ENCODE results near the gene ZNF48.

The ZNF48 gene

DNA sequence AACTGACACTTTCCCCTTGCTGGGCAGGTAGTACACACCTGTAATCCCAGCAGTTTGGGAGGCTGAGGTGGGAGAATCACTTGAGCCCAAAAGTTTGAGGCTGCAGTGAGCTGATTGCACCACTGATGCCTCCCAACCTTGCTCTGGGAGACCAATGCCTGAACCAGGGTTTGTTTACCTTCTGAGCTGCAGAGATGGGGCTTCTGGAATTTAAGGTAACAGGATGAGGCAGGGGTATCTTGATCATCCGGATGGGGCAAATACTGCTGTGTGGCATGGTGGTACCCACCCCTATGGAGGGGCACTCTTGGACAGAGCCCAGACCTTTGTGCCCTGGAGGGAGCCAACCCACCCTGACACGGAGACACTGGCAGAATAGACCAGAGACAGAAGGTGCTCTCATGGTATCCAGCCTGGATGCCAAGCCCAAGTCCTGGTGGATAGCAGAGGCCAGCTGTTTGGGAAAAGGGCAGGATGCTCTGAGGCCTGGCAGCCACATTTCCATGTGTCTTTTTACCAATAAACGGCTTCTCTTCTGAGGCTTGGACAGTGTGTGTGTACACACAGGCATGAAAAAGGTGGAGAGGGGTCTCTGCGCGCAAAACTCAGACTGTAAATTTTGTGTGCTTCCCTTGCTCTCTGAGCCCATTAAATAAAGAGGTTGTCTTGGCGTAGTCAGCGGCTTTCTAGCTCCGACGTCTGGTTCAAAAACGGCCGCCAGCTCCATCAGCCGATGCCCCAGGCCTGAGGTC is 4.4 kb downstream of the ZNF48 start:
- peaks cover 33% of the 10 kb centered on the region for H3K36me3 ChIP-seq (ENCODE audit: insufficient read depth, low read depth, low read length)
- no peaks in the 10 kb centered on the region; the same call in 1 of the 2 replicates for H3K4me1 ChIP-seq (ENCODE audit: insufficient read depth, low read length)
- H3K27ac ChIP-seq (ENCODE audit: low read length), result no peak overlapping the region
- peak overlapping the region; percentile 82; the same call in 1 of the 2 replicates for H3K9ac ChIP-seq (ENCODE audit: low read depth, low read length)
- H3K27me3 ChIP-seq (ENCODE audit: insufficient read depth, low read length), result no peaks in the 10 kb centered on the region
- peak overlapping the region; percentile 61 for H3K4me3 ChIP-seq (ENCODE audit: low read length)
- H3K9me3 ChIP-seq (ENCODE audit: insufficient read depth, low read depth, low read length), result no peaks in the 10 kb centered on the region

DNA sequence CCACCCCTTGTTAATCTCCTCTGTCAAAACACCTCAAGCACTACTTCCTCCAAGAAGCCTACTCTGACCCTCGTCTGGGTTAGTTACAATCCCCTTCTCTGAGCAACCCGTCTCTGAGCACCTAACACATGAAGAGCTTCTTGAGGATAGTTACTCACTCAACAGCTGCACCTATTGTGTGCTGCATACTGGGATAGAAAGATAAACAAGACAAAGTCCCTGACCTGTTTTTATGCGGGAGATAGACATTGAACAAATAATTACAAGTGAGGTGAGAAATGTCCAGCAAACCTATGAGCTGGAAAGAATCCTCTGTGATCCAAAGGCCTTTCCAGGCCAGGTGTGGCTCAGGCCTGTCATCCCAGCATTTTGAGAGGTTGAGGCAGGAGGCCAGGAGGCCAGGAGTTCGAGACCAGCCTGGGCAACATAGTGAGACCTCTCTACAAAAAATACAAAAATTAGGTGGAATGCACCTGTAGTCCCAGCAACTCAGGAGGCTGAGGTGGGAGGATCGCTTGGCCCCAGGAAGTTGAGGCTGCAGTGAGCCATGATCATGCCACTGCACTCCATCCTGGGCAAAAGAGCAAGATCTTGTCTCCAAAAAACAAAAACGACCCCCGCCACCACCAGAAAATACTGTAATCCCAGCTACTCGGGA is 6.7 kb downstream of the ZNF48 start:
- H3K9ac ChIP-seq (ENCODE audit: low read depth, low read length), result no peak overlapping the region
- H3K27me3 ChIP-seq (ENCODE audit: insufficient read depth, low read length), result no peaks in the 10 kb centered on the region
- no peaks in the 10 kb centered on the region for H3K9me3 ChIP-seq (ENCODE audit: insufficient read depth, low read depth, low read length)
- H3K4me1 ChIP-seq (ENCODE audit: insufficient read depth, low read length), result peaks cover 2% of the 10 kb centered on the region; the same call in 1 of the 2 replicates
- H3K27ac ChIP-seq (ENCODE audit: low read length), result no peak overlapping the region
- H3K36me3 ChIP-seq (ENCODE audit: insufficient read depth, low read depth, low read length), result peaks cover 24% of the 10 kb centered on the region
- H3K4me3 ChIP-seq (ENCODE audit: low read length), result no peak overlapping the region

DNA sequence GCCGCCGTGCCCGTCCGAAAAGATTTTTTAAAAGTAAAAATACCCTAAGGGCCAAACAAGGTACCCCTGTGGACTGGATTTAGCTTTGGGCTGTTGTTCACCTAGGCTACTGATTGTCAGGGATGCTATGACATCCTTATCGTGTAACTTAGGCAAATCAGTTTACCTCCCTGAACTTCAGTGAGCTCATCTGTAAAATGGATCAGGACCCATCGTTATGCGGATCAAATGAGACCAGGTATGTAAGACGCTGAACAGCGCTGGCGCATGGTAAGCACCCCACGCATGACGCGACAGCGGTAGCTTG is 11.5 kb downstream of the ZNF48 start:
- H3K4me3 ChIP-seq (ENCODE audit: low read length), result peak overlapping the region; percentile 70
- peaks cover 8% of the 10 kb centered on the region; the same call in 1 of the 2 replicates for H3K4me1 ChIP-seq (ENCODE audit: insufficient read depth, low read length)

DNA sequence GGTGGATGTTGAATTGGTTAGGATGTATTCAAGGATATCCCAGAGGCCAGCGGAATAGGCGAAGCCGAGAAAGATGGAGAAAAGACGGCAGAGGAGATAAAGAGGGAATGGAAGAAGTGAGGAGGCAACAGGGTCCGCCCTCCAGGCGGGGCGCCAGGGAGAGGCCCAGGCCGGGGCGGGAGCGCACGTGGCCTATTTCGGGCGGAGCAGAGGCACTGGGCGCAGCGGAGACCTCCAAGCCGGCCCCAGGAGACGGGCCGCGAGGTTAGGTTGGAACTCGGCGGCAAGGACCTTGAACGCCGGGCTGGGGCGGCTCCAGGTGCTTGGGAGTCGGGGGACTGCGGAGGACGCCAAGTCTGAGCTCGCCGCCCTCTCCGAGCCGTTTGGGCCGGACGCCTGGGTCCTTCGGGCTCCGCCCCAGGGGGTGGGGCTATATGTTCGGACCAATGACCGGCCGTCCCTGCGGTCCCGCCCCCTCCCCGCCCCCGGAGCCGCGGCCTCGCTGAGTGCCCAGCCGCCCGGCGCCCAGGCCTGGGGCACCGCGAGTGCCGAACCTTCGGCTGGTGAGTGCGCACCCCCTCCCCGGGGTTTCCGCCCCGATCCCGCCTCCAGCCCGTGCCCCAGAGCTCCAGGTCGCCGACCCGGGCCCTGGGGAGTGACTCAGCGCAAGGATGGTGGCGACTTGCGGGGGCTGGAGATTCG is 12.0 kb downstream of the ZNF48 start, which contains the start of gene ZNF771:
TSS of gene ZNF771 (plus strand) at position 505 of the 702 bp plus-strand sequence. CDS start 448 bp downstream, outside the sequence.
- H3K27me3 ChIP-seq (ENCODE audit: insufficient read depth, low read length), result no peaks in the 10 kb centered on the region

More for the DNA sequence above, 11.5 kb downstream of the ZNF48 start:
- Histone ChIP-seq H3K9me3 (ENCODE audit: insufficient read depth, low read depth, low read length) (no peaks in the 10 kb centered on the region), H3K27me3 (ENCODE audit: insufficient read depth, low read length) (no peaks in the 10 kb centered on the region), H3K27ac (ENCODE audit: low read length) (no peak overlapping the region), H3K9ac (ENCODE audit: low read depth, low read length) (peak overlapping the region; percentile 69; the same call in 1 of the 2 replicates), H3K36me3 (ENCODE audit: insufficient read depth, low read depth, low read length) (peaks cover 16% of the 10 kb centered on the region)

DNA sequence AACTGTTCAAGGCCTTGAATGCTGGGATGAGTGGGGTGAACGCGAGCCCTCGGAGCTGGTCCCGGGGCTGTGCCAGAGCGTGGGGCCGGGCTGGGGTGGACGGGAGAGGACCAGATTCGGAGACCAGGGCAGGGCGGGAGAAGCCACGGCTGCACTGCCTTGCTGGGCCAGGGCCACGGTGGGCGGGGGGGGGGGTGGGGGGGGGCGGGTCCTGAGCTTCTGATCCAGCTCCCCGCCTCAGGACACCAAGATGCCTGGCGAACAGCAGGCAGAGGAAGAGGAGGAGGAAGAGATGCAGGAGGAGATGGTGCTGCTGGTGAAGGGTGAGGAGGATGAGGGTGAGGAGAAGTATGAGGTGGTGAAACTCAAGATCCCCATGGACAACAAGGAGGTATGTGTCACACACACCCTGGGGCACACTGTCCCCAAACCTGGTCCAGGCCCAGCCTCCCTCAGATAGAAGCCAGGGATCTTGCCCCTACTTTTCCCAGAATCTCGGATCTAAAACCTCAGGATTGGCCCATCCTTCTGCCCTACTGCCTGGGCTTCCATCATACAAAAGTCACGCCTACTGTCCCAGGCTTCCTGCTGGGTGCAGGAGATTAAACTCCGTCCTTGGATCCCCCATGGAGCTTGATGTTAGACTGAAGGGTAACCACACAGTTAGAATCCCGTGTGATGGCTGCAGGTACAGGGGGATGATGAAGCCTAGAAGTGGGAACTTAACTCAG is 12.7 kb downstream of the ZNF48 start:
- Histone ChIP-seq H3K9ac (ENCODE audit: low read depth, low read length) (peak overlapping the region; percentile 69), H3K36me3 (ENCODE audit: insufficient read depth, low read depth, low read length) (peaks cover 28% of the 10 kb centered on the region), H3K27me3 (ENCODE audit: insufficient read depth, low read length) (no peaks in the 10 kb centered on the region), H3K9me3 (ENCODE audit: insufficient read depth, low read depth, low read length) (no peaks in the 10 kb centered on the region), H3K27ac (ENCODE audit: low read length) (no peak overlapping the region), H3K4me1 (ENCODE audit: insufficient read depth, low read length) (peaks cover 8% of the 10 kb centered on the region; the same call in 1 of the 2 replicates), H3K4me3 (ENCODE audit: low read length) (peak overlapping the region; percentile 70)

More for the DNA sequence above, 12.0 kb downstream of the ZNF48 start, which contains the start of gene ZNF771:
- Histone ChIP-seq H3K36me3 (ENCODE audit: insufficient read depth, low read depth, low read length) (peaks cover 21% of the 10 kb centered on the region), H3K4me1 (ENCODE audit: insufficient read depth, low read length) (peaks cover 8% of the 10 kb centered on the region; the same call in 1 of the 2 replicates), H3K9ac (ENCODE audit: low read depth, low read length) (peak within 1 kb of the TSS; percentile 69), H3K9me3 (ENCODE audit: insufficient read depth, low read depth, low read length) (no peaks in the 10 kb centered on the region), H3K4me3 (ENCODE audit: low read length) (peak within 1 kb of the TSS; percentile 70), H3K27ac (ENCODE audit: low read length) (no peak within 1 kb of the TSS)

DNA sequence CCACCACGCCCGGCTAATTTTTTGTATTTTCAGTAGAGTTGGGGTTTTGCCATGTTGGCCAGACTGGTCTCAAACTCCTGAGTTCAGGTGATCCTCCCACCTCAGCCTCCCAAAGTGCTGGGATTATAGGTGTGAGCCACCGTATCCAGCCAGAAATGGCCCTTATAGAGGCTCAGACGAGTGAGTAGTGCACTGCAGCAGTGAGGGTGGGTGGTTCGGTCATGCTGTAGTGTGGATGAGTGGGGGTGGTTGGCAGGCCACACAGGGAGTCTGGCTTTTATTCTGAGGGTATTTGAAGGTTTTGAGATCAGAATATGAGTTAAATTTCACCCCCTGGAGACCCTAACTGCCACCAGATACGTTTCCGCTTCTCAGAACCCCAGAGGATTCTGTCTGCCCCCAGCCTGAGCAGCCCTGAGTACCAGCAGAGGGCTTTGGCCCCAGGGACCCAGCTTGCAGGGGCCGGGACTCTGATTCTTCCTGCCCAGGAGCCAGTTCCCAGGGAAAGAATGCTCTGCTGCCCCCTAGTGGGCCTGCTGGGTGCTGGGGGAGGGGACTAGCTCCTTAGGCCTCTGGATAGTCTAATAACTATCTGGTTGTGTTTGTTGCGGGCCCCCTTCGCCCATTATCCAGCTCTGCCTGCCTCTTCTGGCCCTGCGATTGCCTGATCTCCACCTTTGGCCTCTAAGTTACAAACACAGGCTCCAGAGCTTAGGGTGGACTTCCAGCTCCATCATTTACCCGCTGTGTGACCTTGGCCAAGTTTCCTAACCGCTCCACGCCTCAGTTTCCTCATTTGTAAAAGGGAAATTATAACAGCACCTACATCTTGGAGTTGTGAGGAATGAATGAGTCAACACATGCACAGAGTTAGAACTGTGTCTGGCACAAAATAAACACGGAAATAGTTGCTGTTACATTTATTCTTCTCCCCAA is 14.2 kb downstream of the ZNF48 start:
- peak overlapping the region; percentile 18; the same call in 1 of the 2 replicates for H3K4me3 ChIP-seq (ENCODE audit: low read length)
- no peak overlapping the region for H3K27ac ChIP-seq (ENCODE audit: low read length)
- H3K36me3 ChIP-seq (ENCODE audit: insufficient read depth, low read depth, low read length), result peaks cover 42% of the 10 kb centered on the region
- no peaks in the 10 kb centered on the region for H3K27me3 ChIP-seq (ENCODE audit: insufficient read depth, low read length)
- H3K9ac ChIP-seq (ENCODE audit: low read depth, low read length), result no peak overlapping the region
- H3K4me1 ChIP-seq (ENCODE audit: insufficient read depth, low read length), result peaks cover 8% of the 10 kb centered on the region; the same call in 1 of the 2 replicates
- no peaks in the 10 kb centered on the region for H3K9me3 ChIP-seq (ENCODE audit: insufficient read depth, low read depth, low read length)

DNA sequence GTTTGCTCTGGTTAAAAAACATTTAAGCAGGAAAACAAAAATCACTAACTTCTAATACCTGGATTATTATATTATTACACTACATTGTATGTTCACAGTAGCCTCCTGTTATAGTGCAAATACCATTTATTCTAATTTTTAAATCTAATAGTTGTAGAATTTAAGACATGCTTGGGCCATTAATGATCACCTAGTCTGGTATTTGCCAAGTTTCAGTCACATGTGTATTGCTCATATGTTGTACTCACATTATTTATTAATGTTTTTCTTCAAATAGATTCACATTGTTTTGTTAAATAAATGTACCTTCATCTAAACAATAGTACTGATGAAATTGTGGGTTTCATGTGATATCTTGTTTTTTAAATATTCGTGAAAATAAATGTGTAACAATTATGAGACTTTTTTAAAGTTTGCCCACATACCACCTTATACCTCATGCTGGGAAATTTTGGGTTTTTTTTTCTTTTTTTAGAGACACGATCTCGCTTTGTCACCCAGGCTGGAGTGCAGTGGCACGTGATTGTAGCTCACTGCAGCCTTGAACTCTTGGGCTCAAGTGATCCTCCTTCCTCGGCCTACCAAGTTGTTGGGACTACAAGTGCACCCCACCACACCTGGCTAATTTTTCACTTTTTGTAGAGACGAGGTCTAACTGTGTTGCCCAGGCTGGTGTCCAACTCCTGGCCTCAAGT is 18.0 kb downstream of the ZNF48 start:
- H3K4me1 ChIP-seq (ENCODE audit: insufficient read depth, low read length), result peaks cover 2% of the 10 kb centered on the region; the same call in 1 of the 2 replicates
- no peaks in the 10 kb centered on the region for H3K9me3 ChIP-seq (ENCODE audit: insufficient read depth, low read depth, low read length)
- H3K27ac ChIP-seq (ENCODE audit: low read length), result no peak overlapping the region
- H3K36me3 ChIP-seq (ENCODE audit: insufficient read depth, low read depth, low read length), result peaks cover 42% of the 10 kb centered on the region
- no peak overlapping the region for H3K4me3 ChIP-seq (ENCODE audit: low read length)
- no peak overlapping the region for H3K9ac ChIP-seq (ENCODE audit: low read depth, low read length)
- no peaks in the 10 kb centered on the region for H3K27me3 ChIP-seq (ENCODE audit: insufficient read depth, low read length)

DNA sequence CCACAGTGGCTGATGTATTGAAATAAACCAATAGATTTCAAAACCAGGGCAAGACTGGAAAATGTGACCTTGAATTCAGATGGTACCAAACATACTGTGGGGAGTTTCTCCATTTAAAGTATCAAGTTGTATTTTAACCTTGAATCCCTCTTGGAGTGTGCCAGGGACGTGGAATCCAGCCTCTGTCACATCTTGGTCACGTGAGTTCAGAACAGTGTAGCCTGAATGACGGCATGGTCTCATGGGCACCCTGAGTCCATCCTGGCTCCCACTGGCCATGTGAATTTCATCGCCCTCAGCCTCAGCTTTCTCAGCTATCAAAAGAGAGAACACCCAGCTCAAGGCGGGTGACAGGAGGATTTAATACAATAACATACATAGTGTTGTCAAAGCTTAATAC is 18.9 kb downstream of the ZNF48 start:
- Histone ChIP-seq H3K36me3 (ENCODE audit: insufficient read depth, low read depth, low read length) (peaks cover 42% of the 10 kb centered on the region), H3K27ac (ENCODE audit: low read length) (no peak overlapping the region), H3K4me1 (ENCODE audit: insufficient read depth, low read length) (no peaks in the 10 kb centered on the region), H3K9ac (ENCODE audit: low read depth, low read length) (no peak overlapping the region), H3K4me3 (ENCODE audit: low read length) (no peak overlapping the region), H3K9me3 (ENCODE audit: insufficient read depth, low read depth, low read length) (no peaks in the 10 kb centered on the region), H3K27me3 (ENCODE audit: insufficient read depth, low read length) (no peaks in the 10 kb centered on the region)

DNA sequence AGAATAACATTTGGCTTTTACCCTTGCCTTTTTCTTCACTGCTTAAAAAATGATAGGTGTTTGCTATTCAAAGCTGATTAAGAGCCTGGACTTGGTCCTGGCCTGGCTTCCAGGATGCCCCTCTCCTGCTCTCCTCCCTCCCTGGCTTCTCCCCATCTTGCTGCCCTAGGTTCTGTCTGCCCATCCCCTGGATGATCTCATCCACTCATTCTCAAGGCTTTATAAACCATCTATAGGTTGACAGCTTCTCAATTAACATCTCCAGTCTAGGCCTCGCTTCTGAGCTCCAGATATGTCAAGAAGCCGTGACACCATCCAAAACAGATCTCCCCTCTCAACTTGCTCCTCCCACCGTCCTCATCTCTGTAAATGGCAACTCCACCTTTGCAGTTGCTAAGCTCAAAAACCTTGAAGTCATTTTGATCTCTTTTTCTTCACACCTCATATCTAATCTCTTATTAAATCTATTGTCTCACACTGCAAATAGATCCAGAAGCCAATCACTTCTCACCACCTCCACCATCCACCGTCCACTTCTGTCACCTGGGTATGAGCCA is 20.9 kb downstream of the ZNF48 start:
- Histone ChIP-seq H3K4me3 (ENCODE audit: low read length) (no peak overlapping the region), H3K36me3 (ENCODE audit: insufficient read depth, low read depth, low read length) (peaks cover 36% of the 10 kb centered on the region), H3K9me3 (ENCODE audit: insufficient read depth, low read depth, low read length) (no peaks in the 10 kb centered on the region), H3K27ac (ENCODE audit: low read length) (no peak overlapping the region), H3K4me1 (ENCODE audit: insufficient read depth, low read length) (no peaks in the 10 kb centered on the region), H3K9ac (ENCODE audit: low read depth, low read length) (no peak overlapping the region), H3K27me3 (ENCODE audit: insufficient read depth, low read length) (no peaks in the 10 kb centered on the region)
